Prostate gland (tissue), 2 donors: ENCODE results near the gene CRYBB2. TPM values are rescaled to one million over a fixed set of nuclear protein-coding genes. Genes with fewer than 3 reads are reported as not detected.

Experiments used
- DNase-seq: peaks from one replicate; pipeline ENCODE4 v3.0.0-alpha.2; 2019; ENCODE audit warnings: low spot score
- H3K27ac ChIP-seq, 2 donors: fragments of 200-600 bp; sonication (generic); 2 replicates each; pipeline ENCODE4 v1.5.1; 2017 to 2019
- H3K27me3 ChIP-seq: fragments of 200-600 bp; sonication (generic); replicated peaks from 2 replicates; pipeline ENCODE4 v1.5.1; 2019; ENCODE audit not compliant: insufficient read depth
- H3K36me3 ChIP-seq, 2 donors: fragments of 200-600 bp; sonication (generic); 1 replicate in 1 of 2; 2 replicates in 1 of 2; pipeline versions ENCODE4 v1.5.1 to v1.8.1; 2017 to 2019
- H3K4me1 ChIP-seq: fragments of 200-600 bp; sonication (generic); replicated peaks from 2 replicates; pipeline ENCODE4 v1.5.1; 2019
- H3K4me3 ChIP-seq, 2 donors: fragments of 200-600 bp; sonication (generic); 2 replicates each; pipeline ENCODE4 v1.5.1; 2017 to 2019
- H3K9me3 ChIP-seq: fragments of 200-600 bp; sonication (generic); 2 replicates; pipeline ENCODE4 v1.5.1; 2017
- POLR2A ChIP-seq: fragments of 450-650 bp; IDR thresholded peaks from one replicate; pipeline ENCODE4 v1.6.1; 2016; ENCODE audit warnings: antibody characterized with exemption, mild to moderate bottlenecking
- POLR2AphosphoS5 ChIP-seq: sonication (generic); formaldehyde crosslinking; IDR thresholded peaks from one replicate; pipeline ENCODE4 v1.6.1; 2017; ENCODE audit warnings: antibody characterized with exemption
- WGBS: methylation state at CpG from one replicate; pipeline ENCODE4 v1.1.5; 2018; 5-methylcytosine and 5-hydroxymethylcytosine counted together
- intact Hi-C: fragments of 100-400 bp; cut with DNase I; formaldehyde crosslinking; loops from one replicate; pipeline ENCODE4 v1.14.2; 2022
- total RNA-seq, 2 donors: library from RNA; depleted of rRNA; stranded (reverse); fragments of >200 nt; gene quantifications; one replicate each; pipeline ENCODE4 v1.1.0, GENCODE V29; 2016
- TF ChIP-seq, protein P1 (sequence below), 4 experiments: fragments of 200-600 bp in 2 of 4; fragments of 450-650 bp in 2 of 4; sonication (generic) in 2 of 4; IDR thresholded peaks; 1 replicate in 3 of 4; 2 replicates in 1 of 4; pipeline ENCODE4 v1.5.1; 2016 to 2019; ENCODE audit warnings: antibody characterized with exemption in 4 of 4, mild to moderate bottlenecking in 2 of 4, moderate library complexity in 2 of 4

The CRYBB2 gene
- total RNA-seq, 2 donors from 2014 or later: 1.9 TPM; not detected in 1

DNA sequence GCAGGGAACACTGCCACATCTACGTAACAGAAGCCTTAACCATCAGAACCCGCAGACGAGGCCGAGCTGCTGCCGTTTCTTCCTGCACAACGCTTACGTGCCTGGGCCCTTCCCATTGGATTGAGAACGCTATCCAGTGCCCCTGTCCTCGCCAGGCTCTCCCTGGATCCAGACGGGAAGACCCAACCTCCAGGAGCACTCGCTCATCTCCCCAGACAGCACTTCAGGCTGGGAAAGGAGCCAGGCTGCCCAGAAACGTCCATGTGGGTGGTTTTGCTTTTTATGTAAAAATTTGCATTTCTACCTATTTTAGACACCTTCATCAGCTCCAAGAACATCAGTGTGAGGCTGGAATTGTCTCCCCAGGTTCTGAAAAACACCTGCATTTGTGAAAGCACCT is 27.0 kb upstream of the CRYBB2 start:
- 83% methylated on average over 12 of the region's 12 CpGs for WGBS
- Histone ChIP-seq H3K9me3 (no peaks in the 10 kb centered on the region), H3K27ac (no peak overlapping the region), H3K36me3 (peaks cover 0 to 4% of the 10 kb centered on the region in 2 donors), H3K27me3 (no peaks in the 10 kb centered on the region), H3K4me1 (no peaks in the 10 kb centered on the region), H3K4me3 (no peak overlapping the region)
- no peak for DNase-seq
- TF ChIP-seq POLR2A (no peak), POLR2AphosphoS5 (no peak)
- TF ChIP-seq, protein P1, sequence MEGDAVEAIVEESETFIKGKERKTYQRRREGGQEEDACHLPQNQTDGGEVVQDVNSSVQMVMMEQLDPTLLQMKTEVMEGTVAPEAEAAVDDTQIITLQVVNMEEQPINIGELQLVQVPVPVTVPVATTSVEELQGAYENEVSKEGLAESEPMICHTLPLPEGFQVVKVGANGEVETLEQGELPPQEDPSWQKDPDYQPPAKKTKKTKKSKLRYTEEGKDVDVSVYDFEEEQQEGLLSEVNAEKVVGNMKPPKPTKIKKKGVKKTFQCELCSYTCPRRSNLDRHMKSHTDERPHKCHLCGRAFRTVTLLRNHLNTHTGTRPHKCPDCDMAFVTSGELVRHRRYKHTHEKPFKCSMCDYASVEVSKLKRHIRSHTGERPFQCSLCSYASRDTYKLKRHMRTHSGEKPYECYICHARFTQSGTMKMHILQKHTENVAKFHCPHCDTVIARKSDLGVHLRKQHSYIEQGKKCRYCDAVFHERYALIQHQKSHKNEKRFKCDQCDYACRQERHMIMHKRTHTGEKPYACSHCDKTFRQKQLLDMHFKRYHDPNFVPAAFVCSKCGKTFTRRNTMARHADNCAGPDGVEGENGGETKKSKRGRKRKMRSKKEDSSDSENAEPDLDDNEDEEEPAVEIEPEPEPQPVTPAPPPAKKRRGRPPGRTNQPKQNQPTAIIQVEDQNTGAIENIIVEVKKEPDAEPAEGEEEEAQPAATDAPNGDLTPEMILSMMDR (IDR thresholded peaks at IDR 0.05): no peak
- intact Hi-C loops: no loop called here

DNA sequence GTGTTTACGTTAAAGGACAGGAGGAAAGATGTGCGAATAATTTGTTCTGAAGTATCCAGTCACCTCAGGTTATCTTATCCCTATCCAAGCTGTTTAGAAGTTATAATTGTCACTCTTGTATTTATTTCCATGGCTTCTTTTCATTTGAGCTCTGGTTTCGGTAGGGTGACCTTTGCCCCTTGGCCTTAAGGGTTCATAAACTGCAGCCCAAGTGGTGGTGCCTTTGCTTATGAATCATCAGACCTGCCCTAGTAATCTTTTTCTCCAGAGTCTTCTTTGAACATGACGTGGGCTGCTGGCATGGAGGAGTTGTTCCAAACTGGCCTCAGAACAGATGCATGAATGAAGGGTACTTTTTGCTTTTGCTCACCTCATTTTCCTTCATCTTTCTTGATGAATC is 26.3 kb upstream of the CRYBB2 start:
- no peak for DNase-seq
- Histone ChIP-seq H3K9me3 (no peaks in the 10 kb centered on the region), H3K27ac (no peak overlapping the region), H3K4me1 (no peaks in the 10 kb centered on the region), H3K4me3 (no peak overlapping the region), H3K36me3 (peaks cover 0 to 4% of the 10 kb centered on the region in 2 donors), H3K27me3 (no peaks in the 10 kb centered on the region)
- TF ChIP-seq POLR2A (no peak), POLR2AphosphoS5 (no peak)
- TF ChIP-seq, protein P1 (IDR thresholded peaks at IDR 0.05): no peak
- intact Hi-C loops: no loop called here
- 59% methylated on average over 4 of the region's 4 CpGs for WGBS

GRCh38 chr22:25193548-25193947 is 25.9 kb upstream of the CRYBB2 start:
- 57% methylated on average over 3 of the region's 3 CpGs for WGBS
- intact Hi-C loops: no loop called here
- H3K4me3 ChIP-seq: no peak overlapping the region
- H3K4me1 ChIP-seq: no peaks in the 10 kb centered on the region
- H3K27ac ChIP-seq: no peak overlapping the region
- no peaks in the 10 kb centered on the region for H3K9me3 ChIP-seq
- TF ChIP-seq POLR2AphosphoS5: no peak
- TF ChIP-seq, protein P1 (IDR thresholded peaks at IDR 0.05): no peak
- TF ChIP-seq POLR2A: no peak
- no peaks in the 10 kb centered on the region for H3K27me3 ChIP-seq
- H3K36me3 ChIP-seq: peaks cover 0 to 4% of the 10 kb centered on the region in 2 donors
- no peak for DNase-seq

DNA sequence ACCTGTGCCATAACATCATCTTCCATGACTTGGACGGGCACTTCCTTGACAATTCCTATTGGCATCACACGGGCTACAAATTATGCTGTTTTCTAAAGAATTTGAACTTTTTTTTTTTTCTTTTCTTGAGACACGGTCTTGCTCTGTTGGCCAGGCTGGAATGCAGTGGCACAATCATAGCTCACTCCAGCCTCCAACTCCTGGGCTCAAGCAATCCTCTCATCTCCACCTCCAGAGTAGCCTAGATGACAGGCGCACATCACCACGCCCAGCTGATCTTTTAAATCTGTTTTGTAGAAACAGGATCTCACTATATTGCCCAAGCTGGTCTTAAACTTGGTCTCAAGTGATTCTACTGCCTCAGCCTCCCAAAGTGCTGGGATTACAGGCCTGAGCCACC is 23.1 kb upstream of the CRYBB2 start:
- H3K36me3 ChIP-seq: peaks cover 0 to 4% of the 10 kb centered on the region in 2 donors
- intact Hi-C loops: no loop called here
- no peak for DNase-seq
- H3K4me3 ChIP-seq: no peak overlapping the region
- no peaks in the 10 kb centered on the region for H3K9me3 ChIP-seq
- WGBS: 89% methylated on average over 5 of the region's 5 CpGs
- TF ChIP-seq POLR2AphosphoS5 (no peak), POLR2A (no peak)
- TF ChIP-seq, protein P1 (IDR thresholded peaks at IDR 0.05): no peak
- H3K27ac ChIP-seq: no peak overlapping the region
- no peaks in the 10 kb centered on the region for H3K4me1 ChIP-seq
- no peaks in the 10 kb centered on the region for H3K27me3 ChIP-seq

DNA sequence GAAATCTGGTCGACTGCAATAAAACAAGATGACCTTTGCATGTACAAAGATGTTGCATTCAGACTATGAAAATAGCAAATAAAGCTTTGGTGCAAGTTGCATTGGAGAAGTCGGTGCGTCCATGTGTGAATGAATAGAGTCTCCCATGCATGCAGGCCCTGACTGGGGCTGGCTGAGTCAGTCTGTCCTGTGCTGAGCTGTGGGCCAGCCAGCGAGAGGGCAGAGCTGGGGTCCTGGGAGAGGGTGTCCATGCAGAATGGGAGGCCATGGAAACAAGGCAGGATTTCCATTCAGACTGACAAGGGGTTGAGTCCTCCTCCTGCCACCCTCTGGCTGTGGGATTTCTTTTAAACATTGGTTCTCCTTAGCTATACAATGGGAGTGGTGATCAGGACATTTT is 22.1 kb upstream of the CRYBB2 start:
- H3K4me3 ChIP-seq: no peak overlapping the region
- no peaks in the 10 kb centered on the region for H3K27me3 ChIP-seq
- no peak for DNase-seq
- intact Hi-C loops: no loop called here
- WGBS: 91% methylated on average over 4 of the region's 4 CpGs
- no peaks in the 10 kb centered on the region for H3K4me1 ChIP-seq
- TF ChIP-seq POLR2AphosphoS5: no peak
- no peak for TF ChIP-seq POLR2A
- TF ChIP-seq, protein P1 (IDR thresholded peaks at IDR 0.05): no peak
- H3K9me3 ChIP-seq: no peaks in the 10 kb centered on the region
- H3K27ac ChIP-seq: no peak overlapping the region
- peaks cover 0 to 4% of the 10 kb centered on the region in 2 donors for H3K36me3 ChIP-seq
